Inferior parietal cortex (tissue), 1 donor: Measurements from ENCODE around the gene MACF1.
A peak's percentile ranks its signal among the peaks of the same experiment; 100 is the strongest.

Experiments
- DNase-seq: peaks from one replicate; pipeline ENCODE4 v3.0.0-alpha.2; 2016; ENCODE audit errors: extremely low spot score

MACF1 gene

DNA sequence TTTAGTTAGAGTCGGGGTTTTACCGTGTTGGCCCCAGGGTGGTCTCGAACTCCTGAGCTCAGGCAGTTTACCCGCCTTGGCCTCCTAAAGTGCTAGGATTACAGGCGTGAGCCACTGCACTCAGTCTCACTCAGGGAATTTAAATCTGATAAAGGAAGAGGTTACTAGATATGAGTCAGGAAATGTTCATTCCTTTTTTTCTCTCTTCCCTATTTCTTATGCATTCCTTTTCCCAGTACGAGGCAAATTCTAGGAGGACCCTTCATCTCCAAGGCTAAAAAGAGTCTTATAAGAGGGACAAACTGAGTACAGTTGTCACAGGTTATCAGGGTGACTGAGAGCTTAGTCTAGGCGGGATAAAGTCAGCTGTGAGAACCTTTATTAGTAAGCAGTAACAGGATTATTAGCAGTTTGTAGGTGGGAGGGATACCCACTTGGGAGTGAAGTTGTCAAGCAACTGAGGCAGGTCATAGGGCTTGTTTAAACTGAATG is 9.1 kb downstream of the MACF1 start:
- DNase-seq = no peak

GRCh38 chr1:39214021-39214713 is 9.7 kb downstream of the MACF1 start:
- DNase-seq = peak; percentile 71

DNA sequence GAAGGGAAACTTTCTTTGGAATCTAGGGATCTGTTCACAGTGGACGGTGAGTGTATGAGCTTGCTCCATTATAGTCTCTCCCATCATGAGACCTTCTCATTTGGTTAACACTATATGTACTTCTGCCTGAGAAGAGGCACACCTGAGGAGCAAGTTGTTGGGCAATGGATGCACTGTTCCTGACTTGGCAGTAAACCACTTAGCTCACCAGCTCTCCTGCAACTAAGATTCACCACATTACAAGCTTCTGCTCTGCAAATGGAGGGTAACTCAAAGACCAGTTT is 10.2 kb downstream of the MACF1 start:
- no peak for DNase-seq

DNA sequence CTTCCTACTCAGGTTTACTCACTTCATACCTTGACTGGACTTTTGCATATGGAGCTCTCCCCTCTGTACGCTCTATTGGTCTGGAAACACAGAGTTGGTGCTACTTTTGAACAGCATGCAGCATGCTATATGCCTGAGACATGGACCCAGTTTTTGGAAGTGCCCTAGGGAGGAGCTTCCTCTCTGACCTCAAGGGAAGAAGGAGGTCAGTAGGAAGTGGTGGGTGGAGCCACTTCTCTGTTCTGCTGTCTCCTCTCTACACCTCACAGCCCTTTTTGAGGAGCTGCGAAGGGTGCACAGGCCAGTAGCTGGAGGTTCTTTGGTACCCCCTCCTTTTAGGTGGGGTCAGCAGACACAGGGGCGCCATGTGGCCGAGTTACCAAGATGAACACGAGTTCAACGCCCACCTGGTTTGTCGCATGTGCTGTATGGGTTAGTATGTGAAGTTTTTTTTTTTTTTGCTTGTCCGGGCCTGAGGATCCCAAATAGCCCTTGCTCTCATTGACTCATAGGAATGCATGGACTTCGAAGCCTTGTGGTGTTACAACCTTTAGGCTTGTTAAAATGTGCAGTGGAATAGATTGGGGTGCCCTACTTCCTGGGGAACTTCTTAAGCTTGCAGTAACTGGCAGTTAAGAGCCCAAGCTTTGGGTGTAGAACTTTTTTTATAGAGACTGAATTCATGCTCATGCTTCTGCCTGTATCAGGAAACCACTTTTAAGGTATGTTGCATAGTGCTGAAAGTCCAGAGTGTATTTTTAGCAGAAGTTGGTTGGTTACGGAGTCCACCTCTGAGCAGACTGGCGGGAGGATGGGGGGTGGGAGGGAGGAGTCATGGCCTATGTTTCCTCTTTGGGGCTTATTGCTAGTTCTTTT is 10.7 kb downstream of the MACF1 start:
- DNase-seq = no peak

GRCh38 chr1:39216771-39217170 is 12.3 kb downstream of the MACF1 start:
- no peak for DNase-seq

DNA sequence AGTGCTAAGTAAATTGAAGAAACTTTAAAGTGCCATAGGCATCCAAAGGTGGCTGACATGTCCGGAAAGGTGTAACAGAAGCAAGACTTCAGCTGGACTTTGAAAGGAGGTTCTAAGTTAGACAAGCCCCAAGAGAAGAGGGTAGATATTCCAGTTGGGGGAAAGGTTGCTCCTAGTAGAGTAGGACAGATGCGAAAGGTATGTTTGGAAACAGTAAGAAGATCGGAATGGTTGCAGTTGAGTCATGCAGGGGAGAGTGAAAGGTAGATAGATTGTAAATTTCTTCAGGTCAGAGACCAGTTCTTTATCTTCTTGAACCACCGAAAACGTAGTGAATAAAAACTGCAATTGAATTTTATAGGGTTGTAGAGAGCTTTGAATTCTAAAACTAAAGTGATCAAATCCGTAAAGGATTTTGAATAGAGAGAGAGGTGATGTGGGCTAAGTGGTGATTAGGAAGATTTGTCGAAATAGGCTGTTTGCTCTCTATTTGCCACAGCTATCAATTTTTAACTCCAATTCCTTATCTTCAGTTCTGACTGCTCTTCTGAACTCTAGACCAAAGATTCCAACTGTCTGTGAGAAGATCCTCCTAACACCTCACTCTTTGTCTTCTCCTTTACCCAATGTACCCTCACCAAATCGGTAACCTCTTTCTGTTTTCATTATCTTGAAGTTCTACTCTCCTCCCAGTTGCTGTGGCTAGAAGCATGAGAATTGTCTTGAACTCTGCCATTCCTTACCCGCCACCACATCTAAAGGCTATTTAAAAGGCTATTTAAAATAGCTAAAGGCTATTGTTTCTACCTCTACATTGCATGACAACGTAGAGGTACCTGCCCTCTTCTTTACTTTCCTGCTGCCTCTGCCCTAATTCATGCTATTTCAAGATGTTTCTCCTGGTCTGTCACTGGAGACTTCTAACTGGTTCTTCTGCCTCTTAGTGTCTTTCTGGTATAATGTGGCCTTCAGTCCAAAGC is 16.7 kb downstream of the MACF1 start:
- DNase-seq = no peak

GRCh38 chr1:39224295-39224829 is 19.9 kb downstream of the MACF1 start:
- DNase-seq = no peak

DNA sequence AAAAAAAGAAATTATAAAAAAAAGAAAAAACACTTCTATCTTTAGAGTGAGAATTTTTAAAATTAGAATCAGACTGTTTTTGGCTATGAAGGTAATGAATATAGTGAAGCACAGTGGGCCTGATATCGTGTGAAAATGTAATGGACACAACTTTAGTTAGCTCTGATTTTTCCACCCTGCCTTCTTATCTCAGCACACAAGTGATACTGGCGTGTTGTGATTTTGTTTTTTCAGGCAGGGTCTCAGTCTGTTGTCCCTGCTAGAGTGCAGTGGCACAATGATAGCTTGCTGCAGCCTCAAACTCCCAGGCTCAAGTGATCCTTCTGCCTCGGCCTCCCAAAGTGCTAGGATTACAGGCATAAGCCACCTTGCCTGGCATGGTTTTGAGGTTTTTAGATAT is 22.3 kb downstream of the MACF1 start:
- no peak for DNase-seq

- no peak for DNase-seq
Observed at GRCh38 chr1:39228252-39228651, 23.8 kb downstream of the MACF1 start.

- no peak for DNase-seq
Observed at GRCh38 chr1:39229504-39229903, 25.0 kb downstream of the MACF1 start.

DNA sequence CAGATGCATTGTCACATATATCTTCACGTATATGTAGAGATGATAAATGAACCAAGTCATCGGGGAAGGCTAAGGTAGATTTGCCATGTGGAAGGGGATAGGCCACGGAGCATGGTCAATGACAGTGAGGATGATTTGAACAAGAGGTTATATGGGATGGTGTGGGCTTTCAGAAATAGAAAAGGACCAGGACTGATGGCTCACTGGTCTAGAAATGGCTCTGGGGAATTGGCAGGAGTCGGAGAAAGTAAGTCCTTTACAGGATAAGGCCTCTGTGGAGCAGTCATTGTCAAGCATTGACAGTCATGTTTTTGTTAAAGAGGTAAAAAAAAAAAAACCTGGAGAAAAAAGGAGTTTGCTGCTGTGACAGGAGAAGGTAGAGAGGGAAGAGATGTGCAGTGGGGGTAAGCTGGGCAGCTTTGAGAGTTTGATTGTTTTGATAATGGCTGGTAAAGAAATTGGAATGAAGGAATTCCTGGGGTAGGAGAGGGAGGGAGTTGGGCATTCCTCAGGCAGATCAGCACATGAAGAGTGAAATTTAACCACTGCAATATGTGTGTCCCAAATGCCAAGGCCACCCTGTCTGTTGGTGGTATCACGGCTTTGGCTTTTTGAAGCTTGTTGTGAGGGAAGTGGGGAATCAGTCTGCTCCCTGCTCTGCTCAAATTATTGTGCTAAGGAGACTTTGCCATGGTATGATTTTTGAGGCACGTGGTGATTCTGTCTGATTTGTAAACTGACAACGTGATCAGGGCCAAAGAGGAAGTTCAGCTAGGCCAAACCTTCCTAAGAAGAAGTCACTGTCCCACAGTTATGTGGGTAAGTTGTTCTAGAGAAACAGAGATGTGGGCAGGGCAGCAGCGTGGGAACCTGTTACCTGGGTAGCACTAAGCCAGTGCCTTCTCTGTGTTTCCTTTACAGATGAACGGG is 26.0 kb downstream of the MACF1 start:
- DNase-seq = no peak

GRCh38 chr1:39236971-39237370 is 32.5 kb downstream of the MACF1 start:
- no peak for DNase-seq

DNA sequence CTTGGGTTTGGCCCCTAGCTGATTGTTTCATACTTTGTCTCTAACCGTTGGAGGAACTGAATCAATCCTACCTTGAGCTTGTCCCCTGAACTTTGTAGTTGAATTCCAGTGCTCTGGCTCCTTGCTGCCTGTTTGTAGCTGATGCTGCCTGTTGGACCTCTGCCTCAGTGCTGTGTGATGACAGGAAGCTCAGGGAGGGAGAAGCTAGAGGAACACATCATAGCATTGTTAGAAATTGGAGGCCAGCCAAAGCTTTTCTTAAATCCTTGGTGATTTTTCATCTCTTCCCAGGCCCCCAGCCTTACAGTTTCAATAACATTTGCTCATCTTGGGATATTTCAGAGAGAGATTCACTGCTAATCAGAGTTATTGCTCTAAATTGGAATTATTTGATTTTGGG is 34.0 kb downstream of the MACF1 start:
- DNase-seq = peak; percentile 70

DNA sequence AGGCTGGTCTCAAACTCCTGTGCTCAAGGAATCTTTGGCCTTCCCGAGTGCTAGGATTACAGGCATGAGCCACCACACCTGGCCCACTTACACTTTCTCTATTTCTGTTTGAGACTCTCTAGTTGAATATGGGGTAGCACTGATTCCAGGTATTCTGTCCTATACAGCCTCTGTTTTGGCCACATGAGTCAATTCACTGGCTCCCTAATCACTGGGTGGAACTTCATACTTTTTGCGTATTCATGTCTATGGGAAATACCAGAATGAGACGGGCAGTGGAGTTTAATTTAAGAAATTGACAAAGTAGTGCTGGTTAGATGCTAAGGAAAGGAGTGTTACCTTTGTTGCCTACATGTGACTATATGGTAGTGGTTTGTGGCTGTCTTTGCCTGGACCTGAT is 35.5 kb downstream of the MACF1 start:
- DNase-seq = no peak

GRCh38 chr1:39243302-39243701 is 38.8 kb downstream of the MACF1 start:
- no peak for DNase-seq

GRCh38 chr1:39250460-39251240 is 46.2 kb downstream of the MACF1 start:
- no peak for DNase-seq

DNA sequence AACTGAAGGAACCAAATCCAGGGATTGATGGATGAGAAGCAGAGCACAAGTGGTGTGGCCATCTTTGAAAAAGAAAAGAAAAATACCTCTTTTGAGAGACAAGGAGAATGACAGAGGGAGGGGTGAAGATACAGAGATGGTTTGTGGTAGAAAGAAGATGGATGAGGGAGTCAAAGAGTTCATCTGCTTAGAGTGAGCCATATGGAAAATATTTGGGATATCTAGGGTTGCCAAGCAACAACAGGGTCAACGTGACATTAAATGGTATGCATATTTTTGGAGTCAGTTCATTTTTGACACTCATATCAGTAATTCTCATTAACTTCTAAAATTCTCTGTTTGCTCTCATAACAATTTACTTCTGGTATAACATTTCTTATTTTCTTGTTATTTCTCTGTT is 50.7 kb downstream of the MACF1 start:
- DNase-seq = no peak

- DNase-seq = peak; percentile 84
Observed at GRCh38 chr1:39258146-39258924, 53.8 kb downstream of the MACF1 start.

- DNase-seq = no peak
Observed at GRCh38 chr1:39258925-39259244, 54.4 kb downstream of the MACF1 start.
